Esophagus squamous epithelium (tissue), 5 donors: ENCODE measurements around the gene MYL5. TPM values are rescaled to one million over a fixed set of nuclear protein-coding genes. Genes with fewer than 3 reads are reported as not detected.

Source experiments
- DNase-seq: peaks from one replicate; lab custom pipeline; 2025; lab: John Stamatoyannopoulos, UW
- H3K27ac ChIP-seq, 4 donors: fragments of 200-600 bp; sonication (generic); one replicate each; pipeline ENCODE4 v1.5.1; 2016 to 2019; ENCODE audit warnings: mild to moderate bottlenecking in 1 of 4
- H3K27me3 ChIP-seq, 4 donors: fragments of 200-600 bp; sonication (generic); 1 replicate in 3 of 4; 2 replicates in 1 of 4; pipeline versions ENCODE4 v1.5.1 to v1.6.0; 2017 to 2021; ENCODE audit warnings: antibody characterized with exemption in 1 of 4
- H3K36me3 ChIP-seq, 3 donors: fragments of 200-600 bp; sonication (generic); one replicate each; pipeline ENCODE4 v1.5.1; 2016 to 2019
- H3K4me1 ChIP-seq, 3 donors: fragments of 200-600 bp; sonication (generic); one replicate each; pipeline ENCODE4 v1.5.1; 2017 to 2019
- H3K4me3 ChIP-seq, 4 donors: fragments of 200-600 bp; sonication (generic); 1 replicate in 3 of 4; 2 replicates in 1 of 4; pipeline ENCODE4 v1.5.1; 2016 to 2019; ENCODE audit warnings: mild to moderate bottlenecking in 2 of 4, moderate library complexity in 1 of 4
- H3K9me3 ChIP-seq, 3 donors: fragments of 200-600 bp; sonication (generic); one replicate each; pipeline ENCODE4 v1.5.1; 2016 to 2019
- CTCF ChIP-seq, 6 experiments: fragments of 450-650 bp in 4 of 6; fragments of 200-600 bp in 2 of 6; sonication (generic) in 2 of 6; IDR thresholded peaks; one replicate each; pipeline ENCODE4 v1.5.1; 2016 to 2019; ENCODE audit warnings: antibody characterized with exemption in 6 of 6, mild to moderate bottlenecking in 4 of 6, moderate library complexity in 4 of 6
- POLR2A ChIP-seq, 4 donors: fragments of 450-650 bp; IDR thresholded peaks; one replicate each; pipeline ENCODE4 v1.6.1; 2017; ENCODE audit warnings: antibody characterized with exemption in 4 of 4, mild to moderate bottlenecking in 4 of 4, moderate library complexity in 3 of 4
- WGBS, 2 donors: methylation state at CpG; one replicate each; pipeline ENCODE4 v1.1.5; 2018; 5-methylcytosine and 5-hydroxymethylcytosine counted together
- intact Hi-C: fragments of 100-400 bp; cut with DNase I; formaldehyde crosslinking; loops from one replicate; pipeline ENCODE4 v1.15.0; 2022
- total RNA-seq, 4 donors: library from RNA; depleted of rRNA; stranded (reverse); fragments of >200 nt; gene quantifications; one replicate each; pipeline ENCODE4 v1.1.0, GENCODE V29; 2016
- donor health status: DM: yes; HTN: yes; CAD: no.

MYL5 gene
- total RNA-seq, 4 donors from 2014 or later = 7.2 to 19.5 (median 12.8) TPM

GRCh38 chr4:721261-722168, 47.2 kb downstream of the MYL5 start:
- no peak for DNase-seq
- no peak overlapping the region for H3K4me3 ChIP-seq
- no peaks in the 10 kb centered on the region for H3K27me3 ChIP-seq
- H3K9me3 ChIP-seq = no peaks in the 10 kb centered on the region
- H3K4me1 ChIP-seq = peaks cover 14 to 42% (median 15%) of the 10 kb centered on the region in 3 donors
- WGBS, 2 donors = 53 to 72% methylated on average over 19 to 30 of the region's 31 CpGs
- H3K36me3 ChIP-seq = peaks cover 0 to 37% (median 0%) of the 10 kb centered on the region in 3 donors
- intact Hi-C loops = no loop called here
- H3K27ac ChIP-seq = peak overlapping the region; percentile 58 to 79 (median 75)
- TF ChIP-seq POLR2A (IDR thresholded peaks at IDR 0.05) (no peak), CTCF (IDR thresholded peaks at IDR 0.05) (no peak)

GRCh38 chr4:722169-722725, 47.9 kb downstream of the MYL5 start:
- DNase-seq = no peak
- TF ChIP-seq POLR2A (IDR thresholded peaks at IDR 0.05) = no peak
- TF ChIP-seq CTCF (IDR thresholded peaks at IDR 0.05) = no peak
- intact Hi-C loops = no loop called here
- 96% methylated on average over 33 to 36 of the region's 47 CpGs for WGBS, 2 donors
- H3K36me3 ChIP-seq = peaks cover 0 to 37% (median 0%) of the 10 kb centered on the region in 3 donors
- no peaks in the 10 kb centered on the region for H3K27me3 ChIP-seq
- H3K27ac ChIP-seq = no peak overlapping the region
- H3K9me3 ChIP-seq = no peaks in the 10 kb centered on the region
- H3K4me3 ChIP-seq = no peak overlapping the region
- peaks cover 14 to 49% (median 15%) of the 10 kb centered on the region in 3 donors for H3K4me1 ChIP-seq

- WGBS, 2 donors = 89 to 98% methylated on average over 39 to 58 of the region's 61 CpGs
- DNase-seq = no peak
- H3K36me3 ChIP-seq = peaks cover 0 to 38% (median 0%) of the 10 kb centered on the region in 3 donors
- no peak overlapping the region for H3K27ac ChIP-seq
- no peak overlapping the region for H3K4me3 ChIP-seq
- intact Hi-C loops = no loop called here
- peaks cover 14 to 54% (median 15%) of the 10 kb centered on the region in 3 donors for H3K4me1 ChIP-seq
- H3K9me3 ChIP-seq = no peaks in the 10 kb centered on the region
- no peak for TF ChIP-seq CTCF (IDR thresholded peaks at IDR 0.05)
- no peak for TF ChIP-seq POLR2A (IDR thresholded peaks at IDR 0.05)
- no peaks in the 10 kb centered on the region for H3K27me3 ChIP-seq
Observed at GRCh38 chr4:722851-723360, 48.6 kb downstream of the MYL5 start.

- no peak for DNase-seq
- H3K27ac ChIP-seq = no peak overlapping the region
- TF ChIP-seq POLR2A (IDR thresholded peaks at IDR 0.05) (no peak), CTCF (IDR thresholded peaks at IDR 0.05) (no peak)
- no peak overlapping the region for H3K4me3 ChIP-seq
- intact Hi-C loops = no loop called here
- H3K36me3 ChIP-seq = peaks cover 0 to 46% (median 0%) of the 10 kb centered on the region in 3 donors
- WGBS, 2 donors = 72 to 97% methylated on average over 9 to 20 of the region's 28 CpGs
- H3K4me1 ChIP-seq = peaks cover 14 to 54% (median 15%) of the 10 kb centered on the region in 3 donors
- no peaks in the 10 kb centered on the region for H3K9me3 ChIP-seq
- no peaks in the 10 kb centered on the region for H3K27me3 ChIP-seq
Observed at GRCh38 chr4:723751-724530, 49.6 kb downstream of the MYL5 start.
